Duodenal mucosa (tissue), 2 donors: Measurements from ENCODE around the gene ARAP1.

ENCODE experiments used
- H3K27ac ChIP-seq: one replicate; pipeline ENCODE4 v1.7.0; 2013; ENCODE audit warnings: low read depth, low read length
- H3K27me3 ChIP-seq, 2 donors: one replicate each; pipeline ENCODE4 v1.7.0; 2013; ENCODE audit warnings: low read length in 2 of 2, control low read depth in 1 of 2; ENCODE audit not compliant: insufficient read depth in 2 of 2, control insufficient read depth in 1 of 2
- H3K36me3 ChIP-seq, 2 donors: one replicate each; pipeline ENCODE4 v1.7.0; 2013; ENCODE audit warnings: low read length in 2 of 2, control low read depth in 1 of 2; ENCODE audit not compliant: insufficient read depth in 2 of 2, control insufficient read depth in 1 of 2
- H3K4me1 ChIP-seq, 2 donors: one replicate each; pipeline ENCODE4 v1.7.0; 2013; ENCODE audit warnings: low read length in 2 of 2, control low read depth in 1 of 2; ENCODE audit not compliant: insufficient read depth in 2 of 2, control insufficient read depth in 1 of 2
- H3K4me3 ChIP-seq, 2 donors: one replicate each; pipeline ENCODE4 v1.7.0; 2013; ENCODE audit warnings: low read length in 2 of 2, low read depth in 1 of 2
- H3K9ac ChIP-seq, 2 donors: one replicate each; pipeline ENCODE4 v1.7.0; 2013; ENCODE audit warnings: low read length in 2 of 2, low read depth in 1 of 2
- H3K9me3 ChIP-seq, 2 donors: one replicate each; pipeline ENCODE4 v1.7.0; 2013; ENCODE audit warnings: low read length in 2 of 2, control low read depth in 1 of 2; ENCODE audit not compliant: control insufficient read depth in 1 of 2

The ARAP1 gene

GRCh38 chr11:72696866-72697700, 55.1 kb downstream of the ARAP1 start:
- Histone ChIP-seq H3K9me3 (no peaks in the 10 kb centered on the region), H3K27me3 (no peaks in the 10 kb centered on the region), H3K27ac (no peak overlapping the region), H3K9ac (no peak overlapping the region), H3K36me3 (peaks cover 68 to 99% of the 10 kb centered on the region in 2 donors), H3K4me1 (no peaks in the 10 kb centered on the region), H3K4me3 (no peak overlapping the region)

- Histone ChIP-seq H3K4me1 (no peaks in the 10 kb centered on the region), H3K4me3 (no peak overlapping the region), H3K36me3 (peaks cover 74 to 100% of the 10 kb centered on the region in 2 donors), H3K9ac (no peak overlapping the region), H3K9me3 (no peaks in the 10 kb centered on the region), H3K27me3 (no peaks in the 10 kb centered on the region), H3K27ac (no peak overlapping the region)
Measured at GRCh38 chr11:72695354-72695753, 56.9 kb downstream of the ARAP1 start.

GRCh38 chr11:72693271-72693968, 58.8 kb downstream of the ARAP1 start:
- Histone ChIP-seq H3K27me3 (no peaks in the 10 kb centered on the region), H3K27ac (no peak overlapping the region), H3K9me3 (no peaks in the 10 kb centered on the region), H3K36me3 (peaks cover 55 to 100% of the 10 kb centered on the region in 2 donors), H3K4me3 (no peak overlapping the region), H3K9ac (no peak overlapping the region), H3K4me1 (no peaks in the 10 kb centered on the region)

- Histone ChIP-seq H3K36me3 (peaks cover 55 to 100% of the 10 kb centered on the region in 2 donors), H3K27me3 (no peaks in the 10 kb centered on the region), H3K4me1 (no peaks in the 10 kb centered on the region), H3K9me3 (no peaks in the 10 kb centered on the region), H3K4me3 (no peak overlapping the region), H3K9ac (no peak overlapping the region), H3K27ac (no peak overlapping the region)
Measured at GRCh38 chr11:72692498-72693237, 59.5 kb downstream of the ARAP1 start.

GRCh38 chr11:72690166-72690565, 62.0 kb downstream of the ARAP1 start:
- Histone ChIP-seq H3K9me3 (no peaks in the 10 kb centered on the region), H3K27ac (no peak overlapping the region), H3K4me1 (no peaks in the 10 kb centered on the region), H3K27me3 (no peaks in the 10 kb centered on the region), H3K9ac (no peak overlapping the region), H3K4me3 (no peak overlapping the region), H3K36me3 (peaks cover 42 to 98% of the 10 kb centered on the region in 2 donors)

GRCh38 chr11:72688929-72689328, 63.3 kb downstream of the ARAP1 start:
- H3K9me3 ChIP-seq, result no peaks in the 10 kb centered on the region

GRCh38 chr11:72688486-72688885, 63.7 kb downstream of the ARAP1 start:
- Histone ChIP-seq H3K27ac (no peak overlapping the region), H3K9me3 (no peaks in the 10 kb centered on the region), H3K4me1 (no peaks in the 10 kb centered on the region), H3K36me3 (peaks cover 30 to 87% of the 10 kb centered on the region in 2 donors), H3K27me3 (no peaks in the 10 kb centered on the region), H3K9ac (no peak overlapping the region), H3K4me3 (no peak overlapping the region)

More at GRCh38 chr11:72688929-72689328, 63.3 kb downstream of the ARAP1 start:
- Histone ChIP-seq H3K4me1 (no peaks in the 10 kb centered on the region), H3K4me3 (no peak overlapping the region), H3K27ac (no peak overlapping the region), H3K36me3 (peaks cover 32 to 88% of the 10 kb centered on the region in 2 donors), H3K9ac (no peak overlapping the region), H3K27me3 (no peaks in the 10 kb centered on the region)

- H3K27ac ChIP-seq, result no peak overlapping the region
Measured at GRCh38 chr11:72687326-72687725, 64.9 kb downstream of the ARAP1 start.

GRCh38 chr11:72686639-72687220, 65.5 kb downstream of the ARAP1 start:
- no peaks in the 10 kb centered on the region for H3K4me1 ChIP-seq
- no peak overlapping the region for H3K4me3 ChIP-seq
- peaks cover 15 to 75% of the 10 kb centered on the region in 2 donors for H3K36me3 ChIP-seq
- no peaks in the 10 kb centered on the region for H3K9me3 ChIP-seq
- no peak overlapping the region for H3K9ac ChIP-seq
- no peaks in the 10 kb centered on the region for H3K27me3 ChIP-seq
- no peak overlapping the region for H3K27ac ChIP-seq

More at GRCh38 chr11:72687326-72687725, 64.9 kb downstream of the ARAP1 start:
- H3K4me3 ChIP-seq, result no peak overlapping the region
- H3K9ac ChIP-seq, result no peak overlapping the region
- H3K9me3 ChIP-seq, result no peaks in the 10 kb centered on the region
- no peaks in the 10 kb centered on the region for H3K4me1 ChIP-seq
- peaks cover 21 to 80% of the 10 kb centered on the region in 2 donors for H3K36me3 ChIP-seq
- no peaks in the 10 kb centered on the region for H3K27me3 ChIP-seq
